Activated effector memory CD4-positive, alpha-beta T cell treated with Interleukin-2 at 50 U/mL for 16 hours (primary cell): ENCODE data around the gene IGSF5.
"Not testable (repeated sequence)": the region's sequence is repeated elsewhere in the genome, so short reads cannot be mapped to it uniquely, and the experiment has no call there.

ENCODE experiments used
- DNase-seq: peaks from one replicate; pipeline ENCODE4 v3.0.0-alpha.2; 2020

Gene IGSF5

GRCh38 chr21:39744883-39745282 lies at the start of gene IGSF5:
Gene IGSF5 (plus strand): TSS chr21:39745183. CDS start chr21:39745510, 327 bp downstream.
- not testable (repeated sequence) for DNase-seq

- DNase-seq, result no peak
These were observed 48.8 kb upstream of the IGSF5 start for GRCh38 chr21:39696196-39696595.

- DNase-seq, result no peak
These were observed 48.4 kb upstream of the IGSF5 start for GRCh38 chr21:39696618-39697017.

GRCh38 chr21:39700318-39700717 lies 44.7 kb upstream of the IGSF5 start:
- DNase-seq, result no peak

GRCh38 chr21:39703578-39703977 lies 41.4 kb upstream of the IGSF5 start:
- no peak for DNase-seq

- DNase-seq, result no peak
These were observed 39.1 kb upstream of the IGSF5 start for GRCh38 chr21:39705849-39706248.

- no peak for DNase-seq
These were observed 37.7 kb upstream of the IGSF5 start for GRCh38 chr21:39707316-39707715.

GRCh38 chr21:39710866-39711265 lies 34.1 kb upstream of the IGSF5 start:
- no peak for DNase-seq

- DNase-seq, result no peak
These were observed 32.7 kb upstream of the IGSF5 start for GRCh38 chr21:39712273-39712672.

- no peak for DNase-seq
These were observed 32.0 kb upstream of the IGSF5 start for GRCh38 chr21:39712976-39713375.

GRCh38 chr21:39713905-39714304 lies 31.1 kb upstream of the IGSF5 start:
- DNase-seq, result no peak

- no peak for DNase-seq
These were observed 30.7 kb upstream of the IGSF5 start for GRCh38 chr21:39714331-39714730.

- DNase-seq, result no peak
These were observed 29.1 kb upstream of the IGSF5 start for GRCh38 chr21:39715804-39716397.

- no peak for DNase-seq
These were observed 24.7 kb upstream of the IGSF5 start for GRCh38 chr21:39720126-39720778.

GRCh38 chr21:39721885-39722284 lies 23.1 kb upstream of the IGSF5 start:
- no peak for DNase-seq

- no peak for DNase-seq
These were observed 20.0 kb upstream of the IGSF5 start for GRCh38 chr21:39724944-39725343.

- no peak for DNase-seq
These were observed 18.9 kb upstream of the IGSF5 start for GRCh38 chr21:39726133-39726532.

GRCh38 chr21:39727401-39728120 lies 17.4 kb upstream of the IGSF5 start:
- no peak for DNase-seq

GRCh38 chr21:39728341-39728740 lies 16.6 kb upstream of the IGSF5 start:
- DNase-seq, result no peak

GRCh38 chr21:39730418-39731157 lies 14.4 kb upstream of the IGSF5 start:
- DNase-seq, result no peak

GRCh38 chr21:39736716-39737115 lies 8.3 kb upstream of the IGSF5 start:
- DNase-seq, result no peak

- DNase-seq, result no peak
These were observed 7.5 kb upstream of the IGSF5 start for GRCh38 chr21:39737376-39738000.

- DNase-seq, result no peak
These were observed 6.4 kb upstream of the IGSF5 start for GRCh38 chr21:39738566-39738965.
